Muscle of back (tissue), 11 donors: ENCODE results near the gene PRIM2. TPM values are rescaled to one million over a fixed set of nuclear protein-coding genes. Genes with fewer than 3 reads are reported as not detected.
A peak's percentile ranks its signal among the peaks of the same experiment; 100 is the strongest.
"Not testable (repeated sequence)": the region's sequence is repeated elsewhere in the genome, so short reads cannot be mapped to it uniquely, and the experiment has no call there.

Source experiments
- DNase-seq, 3 donors: peaks; one replicate each; pipeline versions ENCODE4 v3.0.0 to v3.0.0-alpha.2; 2013
- polyA plus RNA-seq, 10 donors: library from polyadenylated mRNA; unstranded; fragments of 120-200 nt; gene quantifications; one replicate each; pipeline ENCODE4 v1.2.1, GENCODE V29; 2013; ENCODE audit not compliant: insufficient read length in 10 of 10

Gene PRIM2
- polyA plus RNA-seq, 10 donors: 5.8 to 11.1 (median 7.5) TPM

- DNase-seq: not testable (repeated sequence)
Observed at GRCh38 chr6:57444787-57445186, 127.4 kb downstream of the PRIM2 start.

GRCh38 chr6:57445379-57445778, 127.9 kb downstream of the PRIM2 start:
- not testable (repeated sequence) for DNase-seq

- not testable (repeated sequence) for DNase-seq
Observed at GRCh38 chr6:57445790-57446468, 128.5 kb downstream of the PRIM2 start.

DNA sequence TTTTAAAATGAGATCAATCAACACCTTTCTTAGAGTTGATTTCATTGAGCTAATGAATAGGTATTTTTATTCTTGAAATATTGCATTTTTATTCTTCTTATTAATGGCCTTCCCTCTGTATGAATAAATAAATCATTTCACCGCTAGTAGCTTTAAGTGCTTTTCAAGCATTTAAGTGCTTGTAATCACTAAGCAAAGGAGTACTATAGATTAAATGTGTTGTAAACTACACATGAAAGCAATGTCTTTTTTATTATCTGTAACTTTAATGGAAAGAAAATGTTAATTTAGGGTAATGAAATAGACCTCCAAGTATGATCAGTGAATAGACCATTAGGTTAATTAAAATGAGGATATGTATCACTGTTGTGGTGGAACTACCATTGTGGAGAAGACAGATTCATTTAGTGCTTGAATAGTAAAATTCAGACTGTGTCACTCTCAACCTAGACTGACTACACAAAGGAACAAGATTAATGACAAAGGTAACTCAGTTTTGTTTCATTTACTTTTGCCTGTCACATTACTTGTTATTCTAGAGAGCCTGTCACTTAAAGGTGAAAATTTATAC, 132.2 kb downstream of the PRIM2 start:
- DNase-seq: not testable (repeated sequence)

- not testable (repeated sequence) for DNase-seq
Observed at GRCh38 chr6:57459781-57460180, 142.4 kb downstream of the PRIM2 start.

DNA sequence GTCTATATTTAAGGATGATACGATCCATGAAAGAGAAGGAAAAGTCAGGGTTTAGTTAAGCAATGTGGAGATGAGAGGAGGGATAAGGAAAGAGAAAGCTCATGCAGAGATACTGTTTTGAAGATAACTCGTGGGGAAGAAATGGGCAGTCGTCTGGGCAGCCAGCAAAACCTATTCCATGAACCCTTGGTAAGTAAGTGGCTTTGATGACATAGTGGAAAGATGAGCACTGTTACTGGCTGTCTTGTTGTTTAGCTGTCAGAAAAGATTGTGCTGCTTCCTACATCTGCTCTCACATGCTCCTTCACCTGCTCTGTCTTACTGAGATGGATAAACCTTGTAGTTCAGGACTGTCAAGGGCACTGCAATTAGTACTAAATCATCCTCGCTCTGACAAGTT, 143.6 kb downstream of the PRIM2 start:
- not testable (repeated sequence) for DNase-seq

DNA sequence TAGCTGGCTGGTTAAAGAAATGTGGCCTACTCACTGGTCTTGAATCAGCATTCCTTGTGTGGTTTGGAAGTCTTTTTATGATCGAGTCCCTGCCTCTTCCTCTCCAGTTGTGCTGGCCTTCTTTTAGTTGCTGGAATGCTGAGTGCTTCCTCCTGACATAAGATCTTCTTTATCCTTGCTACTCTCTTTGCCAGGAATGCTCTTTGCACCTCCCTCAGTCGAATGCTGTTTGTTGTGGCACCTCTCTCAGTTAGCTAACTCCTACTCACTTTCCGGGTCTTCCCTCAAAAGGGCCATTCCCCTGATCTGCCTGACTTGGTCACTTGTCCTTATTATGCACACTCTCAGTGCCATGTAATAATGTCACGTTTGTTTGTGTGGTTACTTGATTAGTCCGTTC, 146.4 kb downstream of the PRIM2 start:
- not testable (repeated sequence) for DNase-seq

GRCh38 chr6:57465968-57466367, 148.5 kb downstream of the PRIM2 start:
- DNase-seq: not testable (repeated sequence)

GRCh38 chr6:57469072-57469471, 151.6 kb downstream of the PRIM2 start:
- DNase-seq: no peak

DNA sequence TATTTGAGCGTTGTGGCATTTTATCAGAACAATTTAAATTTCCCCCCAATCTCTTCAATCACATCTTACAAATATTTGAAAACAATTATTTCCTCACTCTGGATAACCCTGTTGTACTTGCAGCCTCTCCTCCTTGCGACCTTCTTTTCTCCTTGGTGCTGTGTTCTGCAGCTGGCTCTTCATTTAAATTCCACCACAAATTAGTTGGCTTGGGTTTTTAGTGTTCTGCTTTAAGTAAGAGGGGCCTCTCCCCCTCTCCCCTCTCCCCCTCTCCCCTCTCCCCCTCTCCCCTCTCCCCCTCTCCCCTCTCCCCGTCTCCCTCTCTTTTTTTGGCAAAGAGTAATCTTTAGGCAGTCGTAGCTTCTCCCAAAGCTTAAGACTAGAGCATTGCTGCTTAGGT, 152.7 kb downstream of the PRIM2 start:
- DNase-seq: not testable (repeated sequence)

- not testable (repeated sequence) for DNase-seq
Observed at GRCh38 chr6:57471314-57471864, 154.0 kb downstream of the PRIM2 start.

DNA sequence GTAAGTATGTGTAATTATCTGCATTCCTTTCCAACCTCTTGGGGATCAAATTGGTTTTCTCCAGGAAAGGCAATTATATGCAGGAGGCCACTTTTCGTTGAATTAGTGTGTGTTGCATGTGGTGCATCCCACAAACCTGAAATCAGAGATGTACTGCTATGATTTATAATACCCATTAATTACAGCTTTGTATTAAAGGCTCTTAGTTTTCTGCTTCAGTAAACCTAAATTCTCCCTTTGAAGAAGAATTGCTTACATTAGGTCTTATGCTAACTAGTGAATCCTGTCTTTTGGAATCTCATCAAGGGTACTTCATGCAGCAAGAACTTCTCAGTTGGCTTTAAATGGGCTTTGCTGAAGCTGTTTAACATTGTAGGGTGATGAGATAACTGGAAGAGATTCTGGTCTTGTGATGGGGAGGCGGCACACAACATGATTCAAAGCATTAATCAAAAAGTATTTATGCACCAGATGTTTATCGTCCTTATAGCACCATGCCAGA, 155.5 kb downstream of the PRIM2 start:
- peak; percentile 64 to 83 (median 79) for DNase-seq

DNA sequence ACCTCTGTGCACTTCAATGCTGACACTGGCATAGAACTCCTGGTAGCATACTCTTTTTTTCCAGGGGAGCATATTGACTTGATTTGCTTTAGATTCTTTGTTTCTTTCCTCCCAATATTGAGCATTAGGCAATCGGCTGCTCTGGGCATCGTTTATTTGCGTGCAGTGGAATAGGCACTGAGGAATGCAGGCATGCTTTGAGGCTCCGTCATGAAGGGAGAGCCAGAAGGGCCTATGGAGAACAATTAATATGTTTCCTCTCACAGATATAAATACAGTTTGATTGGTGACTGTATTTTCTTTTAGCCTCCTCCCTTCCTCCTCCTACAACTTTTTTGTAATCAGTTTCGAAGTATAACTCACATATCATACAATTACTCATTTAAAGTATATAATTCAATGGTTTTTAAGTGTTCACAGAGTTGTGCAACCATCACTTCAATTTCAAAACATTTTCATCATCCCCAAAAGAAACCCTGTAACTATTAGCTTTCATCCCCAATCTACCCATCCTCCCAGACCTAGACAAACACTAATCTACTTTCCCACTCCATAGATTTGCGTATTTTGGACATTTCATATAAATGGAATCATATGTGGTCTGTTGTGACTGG, 157.5 kb downstream of the PRIM2 start:
- DNase-seq: peak in 1 of 3 donors; percentile 31

GRCh38 chr6:57475656-57476055, 158.2 kb downstream of the PRIM2 start:
- not testable (repeated sequence) for DNase-seq

DNA sequence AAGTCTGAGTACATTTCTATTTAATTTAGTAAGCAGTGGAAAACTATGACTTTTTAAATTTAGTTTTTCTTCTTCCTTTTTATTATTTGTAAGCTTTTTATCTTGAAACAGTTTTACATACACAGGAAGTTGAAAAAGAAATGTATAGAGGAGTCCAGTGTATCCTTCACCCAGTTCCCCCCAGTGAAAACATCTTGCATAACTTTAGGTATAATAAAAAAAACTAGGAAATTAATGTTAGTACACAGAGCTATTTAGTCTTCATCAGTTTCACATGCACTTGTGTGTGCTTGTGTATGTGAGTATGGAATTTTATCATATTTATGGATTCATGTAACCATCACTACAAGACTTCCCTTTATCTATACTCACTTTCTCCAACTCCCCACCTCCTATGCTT, 162.8 kb downstream of the PRIM2 start:
- DNase-seq: not testable (repeated sequence)

- DNase-seq: not testable (repeated sequence)
Observed at GRCh38 chr6:57481121-57481520, 163.7 kb downstream of the PRIM2 start.

DNA sequence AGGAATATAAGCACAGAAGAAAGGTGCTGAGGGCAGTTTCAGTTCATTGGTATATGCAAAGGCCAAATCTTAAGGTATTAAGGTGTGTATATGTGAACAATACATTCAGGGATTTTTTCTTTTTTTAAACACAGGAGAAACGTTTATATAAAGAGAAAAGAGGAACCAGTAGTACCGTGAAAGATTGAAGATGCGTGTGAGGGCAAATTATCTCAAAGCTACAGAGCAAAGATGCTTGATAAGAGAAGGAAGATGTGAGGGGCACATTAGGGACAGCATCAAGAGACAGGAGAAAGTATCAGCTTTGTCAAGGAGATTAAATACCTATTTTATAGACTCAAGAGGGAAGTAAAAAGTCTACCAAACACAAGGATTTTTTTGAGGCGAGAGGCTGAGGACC, 165.0 kb downstream of the PRIM2 start:
- DNase-seq: not testable (repeated sequence)

DNA sequence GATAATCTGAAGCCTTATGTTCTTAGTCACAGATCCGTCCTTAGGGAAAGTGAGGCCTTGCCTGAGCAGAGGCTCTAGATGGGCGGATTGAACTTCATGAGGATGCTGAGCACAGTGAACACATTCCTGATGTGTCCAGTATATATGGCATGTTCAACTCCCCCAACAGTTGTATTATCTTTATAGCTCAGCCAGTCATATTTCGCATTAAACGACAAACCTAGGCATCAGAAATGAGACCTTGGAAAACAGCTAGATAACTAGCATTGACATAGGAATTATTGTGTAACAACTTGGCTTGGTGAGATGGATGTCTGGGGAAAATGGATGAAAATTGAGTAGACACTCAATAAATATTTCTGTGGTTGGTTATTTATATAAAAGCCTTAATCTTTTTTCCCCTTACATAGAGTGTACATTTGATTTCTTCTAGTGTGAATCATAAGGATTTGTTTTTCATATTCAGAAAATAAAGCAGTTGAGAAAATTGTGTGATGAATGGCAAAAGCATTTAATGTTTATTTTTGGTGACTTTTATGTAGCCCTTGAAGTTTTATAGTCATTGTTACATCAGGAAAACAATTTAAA, 169.2 kb downstream of the PRIM2 start:
- peak in 2 of 3 donors; percentile 23 to 43 for DNase-seq

GRCh38 chr6:57488551-57488950, 171.1 kb downstream of the PRIM2 start:
- DNase-seq: not testable (repeated sequence)

DNA sequence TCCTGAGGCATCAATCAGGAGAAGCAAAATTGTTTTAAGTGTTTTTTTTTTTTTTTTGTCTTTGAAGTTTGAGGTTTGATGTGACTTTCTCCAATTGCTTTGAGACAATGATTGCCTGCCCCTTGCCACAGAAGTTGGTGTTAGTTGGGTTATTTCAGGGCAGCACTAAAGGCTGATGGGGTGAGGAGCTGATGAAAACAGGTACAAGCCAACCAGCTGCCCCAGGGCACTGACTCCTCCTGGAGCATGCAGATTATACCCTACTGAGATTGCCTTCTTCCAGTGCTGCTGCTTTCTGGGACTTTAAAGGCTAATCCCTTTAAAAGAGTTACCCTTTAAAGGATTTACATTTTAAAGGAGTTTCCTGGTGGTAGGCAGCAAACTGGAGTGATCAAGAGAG, 172.5 kb downstream of the PRIM2 start:
- not testable (repeated sequence) for DNase-seq

DNA sequence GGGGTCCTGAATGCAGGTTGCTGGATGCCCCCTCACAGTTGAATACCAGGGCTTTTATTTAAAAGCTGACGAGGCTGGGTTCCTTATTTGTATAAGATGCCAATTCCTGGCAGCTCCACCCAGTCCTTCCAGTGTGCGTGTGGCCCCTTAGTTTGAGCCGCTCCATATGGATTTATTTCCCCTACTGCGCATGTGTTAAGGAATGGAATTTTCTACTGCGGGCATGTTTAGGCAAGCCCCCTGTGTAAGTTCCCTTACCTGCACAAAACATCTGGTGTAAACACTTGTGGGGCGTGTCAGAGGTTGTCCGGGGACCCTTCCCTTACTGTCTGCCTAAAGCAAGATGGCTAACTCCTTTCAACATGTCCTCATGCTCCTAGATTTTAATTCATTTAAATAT, 174.4 kb downstream of the PRIM2 start:
- DNase-seq: not testable (repeated sequence)

DNA sequence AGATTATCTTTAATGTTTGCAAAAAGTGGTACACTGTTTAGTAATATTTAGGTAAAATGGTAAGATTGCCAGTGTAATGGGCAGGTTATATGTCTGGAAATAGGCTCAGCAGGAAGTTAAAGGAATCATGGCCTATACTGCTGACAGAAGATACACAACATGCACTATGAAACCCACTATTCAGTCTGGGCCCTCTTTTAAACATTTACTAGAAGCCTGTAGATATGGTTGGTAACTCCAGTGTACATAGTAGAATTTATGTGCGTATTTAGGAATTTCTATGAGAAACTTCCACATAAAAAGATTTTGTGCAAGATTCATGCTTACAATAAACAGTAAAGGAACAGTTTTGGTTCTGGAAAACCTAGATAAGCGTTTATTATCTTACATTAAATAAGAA, 178.8 kb downstream of the PRIM2 start:
- DNase-seq: not testable (repeated sequence)
